ENCODE measurements around the gene PDS5A. TPM values are rescaled to one million over a fixed set of nuclear protein-coding genes. Genes with fewer than 3 reads are reported as not detected.
"Not testable (repeated sequence)": the region's sequence is repeated elsewhere in the genome, so short reads cannot be mapped to it uniquely, and the experiment has no call there.

The PDS5A gene
- total and polyA plus RNA-seq, 4 experiments from 2014 or later: 27.4 to 97.6 (median 76.8) TPM

DNA sequence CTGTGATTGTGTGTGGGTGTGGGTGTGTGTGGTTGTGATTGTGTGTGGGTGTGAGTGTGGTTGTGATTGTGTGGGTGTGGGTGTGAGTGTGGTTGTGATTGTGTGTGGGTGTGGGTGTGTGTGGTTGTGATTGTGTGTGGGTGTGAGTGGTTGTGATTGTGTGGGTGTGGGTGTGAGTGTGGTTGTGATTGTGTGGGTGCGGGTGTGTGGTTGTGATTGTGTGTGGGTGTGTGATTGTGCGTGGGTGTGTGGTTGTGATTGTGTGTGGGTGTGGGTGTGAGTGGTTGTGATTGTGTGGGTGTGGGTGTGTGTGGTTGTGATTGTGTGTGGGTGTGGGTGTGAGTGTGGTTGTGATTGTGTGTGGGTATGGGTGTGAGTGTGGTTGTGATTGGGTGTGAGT, 163.9 kb downstream of the PDS5A start:
- H3K27ac ChIP-seq (ENCODE audit: low read depth, low read length); H3K27me3 Mint-ChIP-seq; H3K27me3 ChIP-seq (ENCODE audit: insufficient read depth, low read length); H3K36me3 ChIP-seq (ENCODE audit: insufficient read depth, low read length); H3K9me3 ChIP-seq (ENCODE audit: control insufficient read depth in 1 of 2, low read length in 2 of 2); H3K4me1 Mint-ChIP-seq; POLR2A ChIA-PET (ENCODE audit: partially characterized antibody); H3K4me3 Mint-ChIP-seq; DNase-seq; H3K4me1 ChIP-seq (ENCODE audit: insufficient read depth, low read length); intact Hi-C loops (cut with micrococcal nuclease); H3K4me3 ChIP-seq (ENCODE audit: low read length in 2 of 2); CTCF ChIA-PET (ENCODE audit: partially characterized antibody); H3K36me3 Mint-ChIP-seq: not testable (repeated sequence)
- peaks cover 0 to 10% (median 0%) of the 10 kb centered on the region in 8 donors for H3K9me3 Mint-ChIP-seq
- peak overlapping the region in 2 of 7 donors; percentile 29 to 90 for H3K27ac Mint-ChIP-seq

DNA sequence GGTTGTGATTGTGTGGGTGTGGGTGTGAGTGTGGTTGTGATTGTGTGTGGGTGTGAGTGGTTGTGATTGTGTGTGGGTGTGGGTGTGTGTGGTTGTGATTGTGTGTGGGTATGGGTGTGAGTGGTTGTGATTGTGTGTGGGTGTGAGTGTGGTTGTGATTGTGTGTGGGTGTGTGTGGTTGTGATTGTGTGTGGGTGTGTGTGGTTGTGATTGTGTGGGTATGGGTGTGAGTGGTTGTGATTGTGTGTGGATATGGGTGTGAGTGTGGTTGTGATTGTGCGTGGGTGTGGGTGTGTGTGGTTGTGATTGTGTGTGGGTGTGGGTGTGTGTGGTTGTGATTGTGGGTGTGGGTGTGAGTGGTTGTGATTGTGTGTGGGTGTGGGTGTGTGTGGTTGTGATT, 164.7 kb downstream of the PDS5A start:
- Mint-ChIP-seq H3K4me3 (peak overlapping the region in 1 of 8 donors; percentile 2), H3K27ac (peak overlapping the region in 2 of 7 donors; percentile 57 to 97)

GRCh38 chr4:39812500-39812899, 165.2 kb downstream of the PDS5A start:
- Histone ChIP-seq H3K4me1 (ENCODE audit: insufficient read depth, low read length) (no peaks in the 10 kb centered on the region), H3K27me3 (ENCODE audit: insufficient read depth, low read length) (no peaks in the 10 kb centered on the region), H3K4me3 (ENCODE audit: low read length in 2 of 2) (no peak overlapping the region), H3K9me3 (ENCODE audit: control insufficient read depth in 1 of 2, low read length in 2 of 2) (no peaks in the 10 kb centered on the region), H3K36me3 (ENCODE audit: insufficient read depth, low read length) (no peaks in the 10 kb centered on the region), H3K27ac (ENCODE audit: low read depth, low read length) (no peak overlapping the region)
- intact Hi-C loops (cut with micrococcal nuclease): no loop called here
- ChIA-PET CTCF (ENCODE audit: partially characterized antibody) (no interaction called here), POLR2A (ENCODE audit: partially characterized antibody) (no interaction called here)
- Mint-ChIP-seq H3K27ac (peak overlapping the region in 6 of 7 donors; percentile 44 to 97 (median 75)), H3K4me1 (peaks cover 0 to 10% (median 3%) of the 10 kb centered on the region in 4 donors), H3K9me3 (peaks cover 0 to 10% (median 0%) of the 10 kb centered on the region in 8 donors), H3K36me3 (peaks cover 0 to 3% of the 10 kb centered on the region in 2 donors), H3K27me3 (no peaks in the 10 kb centered on the region), H3K4me3 (peak overlapping the region in 2 of 8 donors; percentile 14 to 73)
- peak in 4 of 5 donors; percentile 26 to 45 (median 31) for DNase-seq

More for the DNA sequence above, 164.7 kb downstream of the PDS5A start:
- H3K9me3 ChIP-seq (ENCODE audit: control insufficient read depth in 1 of 2, low read length in 2 of 2); CTCF ChIA-PET (ENCODE audit: partially characterized antibody); H3K36me3 Mint-ChIP-seq; H3K4me3 ChIP-seq (ENCODE audit: low read length in 2 of 2); intact Hi-C loops (cut with micrococcal nuclease); H3K4me1 ChIP-seq (ENCODE audit: insufficient read depth, low read length); H3K36me3 ChIP-seq (ENCODE audit: insufficient read depth, low read length); H3K27me3 Mint-ChIP-seq; H3K4me1 Mint-ChIP-seq; H3K27ac ChIP-seq (ENCODE audit: low read depth, low read length); POLR2A ChIA-PET (ENCODE audit: partially characterized antibody); DNase-seq; H3K27me3 ChIP-seq (ENCODE audit: insufficient read depth, low read length): not testable (repeated sequence)
- peaks cover 0 to 10% (median 0%) of the 10 kb centered on the region in 8 donors for H3K9me3 Mint-ChIP-seq

- Mint-ChIP-seq H3K9me3 (peaks cover 0 to 10% (median 0%) of the 10 kb centered on the region in 8 donors), H3K27ac (peak overlapping the region in 1 of 7 donors; percentile 6), H3K36me3 (peaks cover 0 to 3% of the 10 kb centered on the region in 2 donors), H3K4me3 (no peak overlapping the region), H3K4me1 (peaks cover 0 to 10% (median 2%) of the 10 kb centered on the region in 4 donors), H3K27me3 (no peaks in the 10 kb centered on the region)
- intact Hi-C loops (cut with micrococcal nuclease): no loop called here
- ChIA-PET POLR2A (ENCODE audit: partially characterized antibody) (no interaction called here), CTCF (ENCODE audit: partially characterized antibody) (no interaction called here)
- H3K9me3 ChIP-seq (ENCODE audit: control insufficient read depth in 1 of 2, low read length in 2 of 2): no peaks in the 10 kb centered on the region
- no peaks in the 10 kb centered on the region for H3K27me3 ChIP-seq (ENCODE audit: insufficient read depth, low read length)
- H3K27ac ChIP-seq (ENCODE audit: low read depth, low read length): no peak overlapping the region
- no peaks in the 10 kb centered on the region for H3K36me3 ChIP-seq (ENCODE audit: insufficient read depth, low read length)
- no peak for DNase-seq
- no peaks in the 10 kb centered on the region for H3K4me1 ChIP-seq (ENCODE audit: insufficient read depth, low read length)
- H3K4me3 ChIP-seq (ENCODE audit: low read length in 2 of 2): no peak overlapping the region
Measured at GRCh38 chr4:39808231-39808749, 169.4 kb downstream of the PDS5A start.

- no peaks in the 10 kb centered on the region for H3K4me1 Mint-ChIP-seq
- Histone ChIP-seq H3K27ac (ENCODE audit: low read depth, low read length) (no peak overlapping the region), H3K4me3 (ENCODE audit: low read length in 2 of 2) (no peak overlapping the region), H3K27me3 (ENCODE audit: insufficient read depth, low read length) (no peaks in the 10 kb centered on the region), H3K4me1 (ENCODE audit: insufficient read depth, low read length) (no peaks in the 10 kb centered on the region), H3K9me3 (ENCODE audit: control insufficient read depth in 1 of 2, low read length in 2 of 2) (no peaks in the 10 kb centered on the region), H3K36me3 (ENCODE audit: insufficient read depth, low read length) (no peaks in the 10 kb centered on the region)
- H3K36me3 Mint-ChIP-seq: no peaks in the 10 kb centered on the region
- DNase-seq: no peak
- peaks cover 0 to 1% of the 10 kb centered on the region in 2 donors for H3K27me3 Mint-ChIP-seq
- H3K9me3 Mint-ChIP-seq: peaks cover 0 to 2% (median 0%) of the 10 kb centered on the region in 8 donors
- H3K27ac Mint-ChIP-seq: no peak overlapping the region
- ChIA-PET POLR2A (ENCODE audit: partially characterized antibody) (no interaction called here), CTCF (ENCODE audit: partially characterized antibody) (no interaction called here)
- no peak overlapping the region for H3K4me3 Mint-ChIP-seq
- intact Hi-C loops (cut with micrococcal nuclease): no loop called here
Measured at GRCh38 chr4:39802005-39802404, 175.7 kb downstream of the PDS5A start.

- CTCF ChIA-PET (ENCODE audit: partially characterized antibody); H3K4me1 Mint-ChIP-seq; H3K27me3 ChIP-seq (ENCODE audit: insufficient read depth, low read length); H3K27ac Mint-ChIP-seq; H3K4me3 Mint-ChIP-seq; H3K4me3 ChIP-seq (ENCODE audit: low read length in 2 of 2); H3K27me3 Mint-ChIP-seq; intact Hi-C loops (cut with micrococcal nuclease); H3K9me3 ChIP-seq (ENCODE audit: control insufficient read depth in 1 of 2, low read length in 2 of 2); POLR2A ChIA-PET (ENCODE audit: partially characterized antibody); H3K4me1 ChIP-seq (ENCODE audit: insufficient read depth, low read length); H3K27ac ChIP-seq (ENCODE audit: low read depth, low read length); H3K9me3 Mint-ChIP-seq; H3K36me3 Mint-ChIP-seq; DNase-seq; H3K36me3 ChIP-seq (ENCODE audit: insufficient read depth, low read length): not testable (repeated sequence)
Measured at GRCh38 chr4:39792976-39793375, 184.7 kb downstream of the PDS5A start.

DNA sequence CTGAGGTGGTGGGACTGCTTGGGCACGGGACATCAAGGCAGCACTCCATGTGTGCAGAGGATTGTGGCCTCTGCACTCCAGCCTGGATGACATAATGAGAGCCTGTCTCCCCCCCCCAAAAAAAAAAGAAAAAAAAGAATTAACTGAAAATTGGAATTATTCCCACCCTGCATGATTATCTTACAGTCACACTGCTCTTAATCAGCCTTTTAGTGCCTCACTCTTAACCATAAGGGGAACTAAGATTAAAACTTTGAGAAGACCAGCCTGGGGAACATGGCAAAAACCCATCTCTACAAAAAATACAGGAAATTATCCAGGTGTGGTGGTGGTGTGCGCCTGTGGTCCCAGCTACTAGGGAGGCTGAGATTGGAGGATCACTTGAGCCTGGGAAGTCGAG, 185.2 kb downstream of the PDS5A start:
- CTCF ChIA-PET (ENCODE audit: partially characterized antibody): no interaction called here
- H3K27ac ChIP-seq (ENCODE audit: low read depth, low read length): no peak overlapping the region
- peaks cover 0 to 3% (median 0%) of the 10 kb centered on the region in 8 donors for H3K9me3 Mint-ChIP-seq

DNA sequence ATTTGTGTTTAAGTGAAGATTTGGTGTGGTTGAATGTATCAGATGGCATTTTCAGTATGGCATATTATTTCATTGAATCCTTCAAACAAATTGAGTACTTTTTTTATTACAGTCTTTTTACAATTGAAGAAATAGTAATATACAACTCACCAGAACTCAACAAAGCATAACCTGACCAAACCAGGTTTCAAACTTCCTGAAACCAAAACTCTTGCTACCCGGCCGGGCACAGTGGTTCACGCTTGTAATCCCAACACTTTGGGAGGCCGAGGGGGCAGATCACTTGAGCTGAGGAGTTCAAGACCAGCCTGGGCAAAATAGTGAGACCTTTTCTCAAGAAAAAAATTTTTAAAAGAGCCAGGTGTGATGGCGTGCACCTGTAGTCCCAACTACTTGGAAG, 185.6 kb downstream of the PDS5A start:
- ChIA-PET CTCF (ENCODE audit: partially characterized antibody) (no interaction called here), POLR2A (ENCODE audit: partially characterized antibody) (no interaction called here)
- Histone ChIP-seq H3K27ac (ENCODE audit: low read depth, low read length) (no peak overlapping the region), H3K9me3 (ENCODE audit: control insufficient read depth in 1 of 2, low read length in 2 of 2) (no peaks in the 10 kb centered on the region), H3K4me1 (ENCODE audit: insufficient read depth, low read length) (no peaks in the 10 kb centered on the region), H3K27me3 (ENCODE audit: insufficient read depth, low read length) (no peaks in the 10 kb centered on the region), H3K4me3 (ENCODE audit: low read length in 2 of 2) (no peak overlapping the region), H3K36me3 (ENCODE audit: insufficient read depth, low read length) (no peaks in the 10 kb centered on the region)
- H3K4me3 Mint-ChIP-seq: no peak overlapping the region
- no peaks in the 10 kb centered on the region for H3K27me3 Mint-ChIP-seq
- no peak for DNase-seq
- intact Hi-C loops (cut with micrococcal nuclease): no loop called here
- no peaks in the 10 kb centered on the region for H3K4me1 Mint-ChIP-seq
- peaks cover 0 to 3% (median 0%) of the 10 kb centered on the region in 8 donors for H3K9me3 Mint-ChIP-seq
- peak overlapping the region in 1 of 7 donors; percentile 50 for H3K27ac Mint-ChIP-seq
- H3K36me3 Mint-ChIP-seq: no peaks in the 10 kb centered on the region

More for the DNA sequence above, 185.2 kb downstream of the PDS5A start:
- intact Hi-C loops (cut with micrococcal nuclease): no loop called here
- Mint-ChIP-seq H3K4me1 (no peaks in the 10 kb centered on the region), H3K27me3 (no peaks in the 10 kb centered on the region), H3K27ac (peak overlapping the region in 1 of 7 donors; percentile 35), H3K4me3 (no peak overlapping the region), H3K36me3 (no peaks in the 10 kb centered on the region)
- H3K4me1 ChIP-seq (ENCODE audit: insufficient read depth, low read length): no peaks in the 10 kb centered on the region
- no peaks in the 10 kb centered on the region for H3K9me3 ChIP-seq (ENCODE audit: control insufficient read depth in 1 of 2, low read length in 2 of 2)
- H3K27me3 ChIP-seq (ENCODE audit: insufficient read depth, low read length): no peaks in the 10 kb centered on the region
- POLR2A ChIA-PET (ENCODE audit: partially characterized antibody): no interaction called here
- no peaks in the 10 kb centered on the region for H3K36me3 ChIP-seq (ENCODE audit: insufficient read depth, low read length)
- no peak overlapping the region for H3K4me3 ChIP-seq (ENCODE audit: low read length in 2 of 2)
- DNase-seq: no peak
